Measurements from ENCODE around the gene GLYATL3.

GLYATL3 gene

GRCh38 chr6:49514571-49515484 lies 15.1 kb downstream of the GLYATL3 start:
- no peak for DNase-seq

DNA sequence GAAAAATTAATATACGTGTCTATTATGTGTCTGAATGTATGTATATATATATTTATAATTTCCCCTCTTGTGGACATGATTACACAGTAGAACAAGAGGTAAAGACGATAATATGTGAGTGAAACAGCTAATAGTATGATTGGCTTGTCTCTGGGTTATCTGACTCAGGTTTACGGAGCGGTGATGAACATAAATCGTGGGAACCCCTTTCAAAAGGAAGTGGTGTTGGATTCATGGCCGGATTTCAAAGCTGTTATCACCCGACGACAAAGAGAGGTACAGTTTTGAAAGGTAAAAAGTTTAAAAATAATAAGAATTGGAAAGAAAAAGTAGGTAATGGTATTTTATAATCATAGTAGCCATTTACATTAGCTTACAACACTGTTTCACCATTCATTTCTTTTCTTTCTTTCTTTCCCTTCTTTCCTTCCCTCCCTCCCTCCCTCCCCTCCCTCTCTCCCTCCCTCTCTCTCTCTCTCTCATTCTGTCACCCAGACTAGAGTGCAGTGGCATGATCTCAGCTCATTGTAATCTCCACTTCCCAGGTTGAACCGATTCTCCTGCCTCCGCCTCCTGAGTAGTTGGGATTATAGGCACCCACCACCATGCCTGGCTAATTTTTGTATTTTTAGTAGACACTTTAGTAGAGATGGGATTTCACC lies 15.9 kb downstream of the GLYATL3 start:
- no peak for DNase-seq

DNA sequence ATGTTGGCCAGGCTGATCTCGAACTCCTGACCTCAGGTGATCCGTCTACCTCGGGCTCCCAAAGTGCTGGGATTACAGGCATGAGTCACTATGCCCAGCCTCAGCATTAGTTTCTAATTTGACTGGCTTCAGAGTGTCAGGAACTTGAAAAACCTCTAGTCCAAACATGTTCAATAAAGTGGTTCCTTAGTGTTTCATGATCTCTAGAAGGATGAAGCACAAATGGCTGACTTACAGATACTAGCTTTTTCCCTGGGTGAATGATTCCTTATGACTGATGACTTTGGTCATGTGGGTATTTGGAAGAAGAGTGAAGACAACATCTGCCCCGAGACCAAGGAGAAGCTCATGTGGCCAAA lies 16.4 kb downstream of the GLYATL3 start:
- no peak for DNase-seq

DNA sequence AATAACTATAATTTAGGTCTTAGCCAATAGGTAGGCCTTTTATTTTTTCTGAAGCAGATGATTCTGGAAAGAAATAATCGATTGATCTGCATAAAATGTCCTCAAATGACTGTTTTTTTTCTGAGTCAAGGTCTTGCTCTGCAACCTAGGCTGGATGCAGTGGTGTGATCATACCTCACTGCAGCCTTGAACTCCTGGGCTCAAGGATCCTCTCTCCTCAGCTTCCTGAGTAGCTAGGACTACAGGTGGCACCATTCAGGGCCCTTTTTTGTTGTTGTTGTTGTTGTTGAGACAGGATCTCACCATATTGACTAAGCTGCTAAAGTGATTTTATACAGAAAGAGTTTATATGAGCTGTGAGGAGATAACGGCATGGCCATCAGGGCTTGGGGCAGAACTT lies 18.2 kb downstream of the GLYATL3 start:
- DNase-seq, result no peak

GRCh38 chr6:49519660-49520059 lies 19.9 kb downstream of the GLYATL3 start:
- DNase-seq, result no peak

DNA sequence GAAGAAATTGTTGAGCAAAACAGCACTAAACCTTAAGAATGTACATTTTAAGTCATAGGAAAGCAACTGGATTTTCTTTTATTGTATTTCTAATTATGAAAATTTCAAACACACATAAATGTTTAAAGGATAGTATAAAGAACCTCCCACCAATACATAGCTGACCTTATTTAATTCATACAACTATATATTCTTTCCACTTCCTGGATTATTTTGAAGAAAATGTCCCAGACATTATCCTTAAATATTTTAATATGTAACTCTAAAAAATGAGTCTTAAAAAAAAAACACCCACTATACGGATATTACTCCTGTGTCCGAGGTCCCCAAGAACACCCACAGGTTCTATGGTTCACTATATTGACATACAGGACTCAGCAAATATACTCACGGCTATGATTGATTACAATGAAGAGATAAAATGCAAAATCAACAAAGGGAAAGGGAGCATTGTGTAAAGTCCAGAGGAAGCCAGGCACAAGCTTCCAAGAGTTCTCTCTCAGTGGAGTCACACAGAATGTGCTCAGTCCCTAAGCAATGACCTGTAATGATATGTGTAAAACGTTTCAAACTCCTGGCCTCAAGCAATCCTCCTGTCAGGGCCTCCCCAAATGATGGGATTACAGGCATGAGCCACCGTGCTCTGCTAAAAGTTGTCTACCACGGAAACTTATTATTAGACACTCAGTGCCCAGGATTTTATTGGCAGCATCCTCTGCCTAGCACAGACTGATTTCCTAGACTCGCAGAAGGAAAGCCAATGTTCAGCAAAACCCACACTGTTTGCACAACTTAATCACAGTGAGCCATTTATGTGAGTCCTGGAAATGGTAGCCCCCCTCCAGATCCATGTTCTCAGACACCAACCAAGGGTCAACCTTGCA lies 23.2 kb downstream of the GLYATL3 start:
- no peak for DNase-seq

- no peak for DNase-seq
These were observed 24.2 kb downstream of the GLYATL3 start for GRCh38 chr6:49523901-49524300.

GRCh38 chr6:49524541-49524940 lies 24.8 kb downstream of the GLYATL3 start:
- DNase-seq, result no peak

DNA sequence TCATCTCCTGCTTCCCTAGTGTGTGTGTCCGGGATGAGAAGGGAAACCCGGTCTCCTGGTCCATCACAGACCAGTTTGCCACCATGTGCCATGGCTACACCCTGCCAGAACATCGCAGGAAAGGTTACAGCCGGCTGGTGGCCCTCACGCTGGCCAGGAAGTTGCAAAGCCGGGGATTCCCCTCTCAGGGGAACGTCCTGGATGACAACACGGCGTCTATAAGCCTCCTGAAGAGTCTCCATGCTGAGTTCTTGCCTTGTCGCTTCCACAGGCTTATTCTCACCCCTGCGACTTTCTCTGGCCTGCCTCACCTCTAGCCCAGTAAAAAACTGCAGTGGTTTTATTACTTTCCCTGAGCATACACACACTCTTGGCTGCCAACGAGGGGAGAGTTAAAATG lies 26.9 kb downstream of the GLYATL3 start:
- no peak for DNase-seq

DNA sequence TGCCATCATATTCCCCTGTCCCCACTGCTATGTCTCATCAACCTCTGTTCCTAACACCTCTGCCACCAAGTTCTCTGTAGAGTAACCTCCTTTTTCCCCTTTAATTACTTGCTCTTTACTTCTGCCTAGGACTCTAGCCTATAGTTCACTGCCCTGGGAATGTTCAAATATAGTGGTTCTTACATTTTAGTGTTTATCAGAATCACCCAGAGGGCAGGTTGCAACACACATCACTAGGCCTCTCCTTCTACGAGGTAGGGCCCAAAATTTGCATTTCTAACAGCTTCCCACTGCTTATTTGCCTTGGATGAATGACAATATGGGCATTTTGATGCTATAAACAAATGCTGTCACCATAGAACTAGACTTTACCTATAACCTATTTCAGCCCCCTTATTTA lies 27.6 kb downstream of the GLYATL3 start:
- DNase-seq, result no peak

DNA sequence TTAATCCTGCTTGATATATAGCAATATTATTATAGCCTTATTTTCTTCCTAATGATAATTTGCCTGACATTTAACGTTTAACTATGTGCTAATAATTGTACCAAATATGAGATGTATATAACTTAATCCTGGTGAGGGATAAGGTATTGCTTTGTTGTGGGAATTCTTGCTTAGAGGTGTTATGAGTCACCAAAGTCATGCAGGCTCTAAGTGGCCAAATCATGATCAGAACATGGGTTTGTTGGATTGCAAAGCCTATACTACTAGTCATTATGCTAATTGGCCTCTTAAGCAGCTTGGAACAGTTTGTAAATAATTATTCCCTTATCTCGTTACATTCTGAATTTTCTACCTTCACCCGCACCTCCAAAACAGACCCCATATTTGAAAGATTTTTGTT lies 28.8 kb downstream of the GLYATL3 start:
- peak; percentile 16 for DNase-seq

- DNase-seq, result no peak
These were observed 30.5 kb downstream of the GLYATL3 start for GRCh38 chr6:49530141-49530776.

- DNase-seq, result peak; percentile 40
These were observed 32.2 kb downstream of the GLYATL3 start for GRCh38 chr6:49531774-49532569.

- DNase-seq, result no peak
These were observed 36.1 kb downstream of the GLYATL3 start for GRCh38 chr6:49535795-49536194.

GRCh38 chr6:49539102-49539501 lies 39.4 kb downstream of the GLYATL3 start:
- no peak for DNase-seq

GRCh38 chr6:49540614-49541013 lies 40.9 kb downstream of the GLYATL3 start:
- no peak for DNase-seq

- DNase-seq, result peak; percentile 26
These were observed 41.5 kb downstream of the GLYATL3 start for GRCh38 chr6:49541210-49541724.

GRCh38 chr6:49541936-49542335 lies 42.2 kb downstream of the GLYATL3 start:
- DNase-seq, result peak; percentile 24

DNA sequence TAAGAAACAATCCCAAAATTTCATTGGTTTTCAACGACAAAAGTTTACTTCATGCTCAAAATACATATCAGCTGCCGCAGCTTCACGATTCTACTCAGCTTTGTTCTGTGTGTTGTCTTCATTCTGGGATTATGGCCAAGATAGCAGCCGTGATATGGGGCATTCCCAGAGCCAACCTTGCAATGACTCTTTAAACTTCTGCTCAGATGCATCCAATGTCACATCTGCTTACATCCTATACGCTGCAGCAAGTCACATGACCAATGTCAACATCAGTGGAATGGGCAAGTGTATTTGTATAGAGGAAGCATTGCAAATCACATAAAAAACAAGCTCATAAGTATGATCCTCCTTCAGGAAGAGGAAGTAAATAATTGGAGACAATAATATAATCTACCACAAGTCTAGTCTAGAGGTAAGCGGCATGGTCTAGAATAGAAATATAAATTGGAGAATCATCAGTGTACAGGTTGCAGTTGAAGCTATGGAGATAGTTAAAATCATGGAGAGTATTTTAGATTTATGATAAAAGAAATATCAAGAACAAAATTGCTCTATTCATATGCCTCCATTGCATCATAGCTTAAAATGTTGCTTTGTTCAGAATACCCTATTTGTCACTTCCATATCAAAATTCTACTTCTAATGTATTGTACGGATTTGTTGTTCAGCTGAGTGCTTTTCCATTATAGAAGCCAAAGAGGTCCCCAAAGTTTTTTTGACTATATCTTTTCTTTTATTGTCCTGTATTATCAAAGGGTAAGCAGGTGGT lies 43.5 kb downstream of the GLYATL3 start:
- no peak for DNase-seq

GRCh38 chr6:49546331-49546730 lies 46.6 kb downstream of the GLYATL3 start:
- DNase-seq, result no peak
